Activated CD8-positive, alpha-beta memory T cell treated with anti-CD3 and anti-CD28 coated beads for 48 hours (primary cell): ENCODE measurements around the gene DEFB115.
"Not testable (repeated sequence)": the region's sequence is repeated elsewhere in the genome, so short reads cannot be mapped to it uniquely, and the experiment has no call there.

Experiments used
- DNase-seq, 3 experiments: peaks; one replicate each; pipeline ENCODE4 v3.0.0-alpha.2; 2020; ENCODE audit warnings: low read depth in 2 of 3, low spot score in 2 of 3

DEFB115 gene, protein sequence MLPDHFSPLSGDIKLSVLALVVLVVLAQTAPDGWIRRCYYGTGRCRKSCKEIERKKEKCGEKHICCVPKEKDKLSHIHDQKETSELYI

DNA sequence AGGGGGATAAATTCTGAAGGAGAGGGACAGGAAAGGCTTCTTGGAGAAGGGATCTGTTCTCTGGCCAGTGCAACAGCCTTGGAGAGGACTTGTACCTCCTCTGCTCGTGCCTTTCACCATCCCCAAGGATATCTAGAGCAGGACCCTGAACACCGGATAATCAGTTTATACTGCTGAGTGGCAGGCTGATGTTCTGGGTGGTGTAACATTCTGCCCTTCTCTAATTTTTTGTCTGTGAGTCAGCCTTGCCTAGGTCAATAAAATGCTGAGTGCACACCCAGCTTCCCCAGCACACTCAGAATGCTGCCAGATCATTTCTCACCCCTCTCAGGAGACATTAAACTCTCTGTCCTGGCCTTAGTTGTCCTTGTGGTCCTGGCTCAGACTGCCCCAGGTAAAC lies at the start of gene DEFB115:
TSS of gene DEFB115 (plus strand) at position 301 of the 400 bp plus-strand sequence. CDS start at position 301, 0 bp downstream.
- DNase-seq, result no peak

DNA sequence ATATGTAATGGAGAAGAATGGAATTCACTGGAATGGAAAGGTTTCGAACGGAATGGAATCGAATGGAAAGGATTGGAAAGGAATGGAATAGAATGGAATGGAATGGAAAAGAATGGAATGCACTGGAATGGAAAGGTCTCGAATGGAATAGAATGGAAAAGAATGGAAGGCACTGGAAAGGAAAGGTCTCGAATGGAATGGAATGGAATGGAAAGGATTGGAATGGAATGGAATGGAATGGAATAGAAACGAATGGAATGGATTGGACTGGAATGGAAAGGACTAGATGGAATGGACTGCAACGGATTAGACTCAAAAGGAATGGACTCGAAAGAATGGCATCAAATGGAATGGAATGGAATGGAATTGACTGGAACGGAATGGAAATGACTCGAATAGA lies 20.5 kb upstream of the DEFB115 start:
- DNase-seq, result no peak

DNA sequence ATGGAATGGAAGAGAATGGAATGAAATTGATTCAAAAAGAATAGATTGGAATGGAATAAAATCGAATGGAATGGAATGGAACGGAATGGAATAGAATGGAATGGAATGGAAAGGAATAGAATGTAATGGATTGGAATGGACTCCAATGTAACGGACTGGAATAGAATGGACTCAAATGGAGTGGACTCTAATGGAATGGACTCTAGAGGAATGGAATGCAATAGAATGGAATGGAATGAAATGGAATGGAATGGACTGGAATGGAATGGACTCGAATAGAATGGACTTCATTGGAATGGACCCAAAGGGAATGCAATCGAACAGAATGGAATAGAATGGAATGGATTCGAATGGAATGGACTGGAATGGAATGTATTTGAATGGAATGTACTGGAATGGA lies 19.7 kb upstream of the DEFB115 start:
- DNase-seq, result no peak

DNA sequence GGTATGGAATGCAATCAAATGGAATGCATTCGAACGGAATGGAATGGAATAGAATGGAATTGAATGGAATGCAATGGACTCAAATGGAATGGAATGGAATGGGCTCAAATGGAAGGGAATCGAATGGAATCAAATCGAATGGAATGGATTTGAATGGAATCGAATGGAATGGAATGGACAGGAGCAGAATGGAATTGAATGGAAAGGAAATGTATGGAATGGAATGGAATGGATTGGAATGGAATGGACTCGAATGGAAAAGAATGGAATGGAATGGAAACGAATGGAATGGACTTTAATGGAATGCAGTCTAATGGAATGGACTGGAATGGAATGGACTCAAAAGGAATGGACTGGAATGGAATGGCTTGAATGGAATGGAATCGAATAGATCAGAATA lies 18.3 kb upstream of the DEFB115 start:
- no peak for DNase-seq

DNA sequence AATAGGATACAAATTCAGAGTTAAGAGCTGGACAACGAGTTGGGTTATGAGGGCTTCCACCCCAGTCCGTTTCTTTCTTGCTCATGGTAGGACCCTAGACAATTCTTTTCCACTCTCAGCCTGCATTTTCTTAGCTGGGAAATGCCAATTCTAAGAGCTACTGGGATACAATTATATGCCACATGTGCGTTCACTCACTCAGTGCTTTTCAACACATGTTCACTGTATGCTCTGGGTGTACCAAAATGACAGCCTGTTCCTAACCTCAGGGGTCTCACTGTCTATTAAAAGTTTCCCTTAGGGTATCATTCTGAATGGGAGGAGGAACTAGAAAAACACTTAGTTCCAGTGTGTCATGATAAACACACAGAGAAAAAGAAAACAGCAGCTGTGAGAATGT lies 505 bp upstream of the DEFB115 start:
- no peak for DNase-seq

DNA sequence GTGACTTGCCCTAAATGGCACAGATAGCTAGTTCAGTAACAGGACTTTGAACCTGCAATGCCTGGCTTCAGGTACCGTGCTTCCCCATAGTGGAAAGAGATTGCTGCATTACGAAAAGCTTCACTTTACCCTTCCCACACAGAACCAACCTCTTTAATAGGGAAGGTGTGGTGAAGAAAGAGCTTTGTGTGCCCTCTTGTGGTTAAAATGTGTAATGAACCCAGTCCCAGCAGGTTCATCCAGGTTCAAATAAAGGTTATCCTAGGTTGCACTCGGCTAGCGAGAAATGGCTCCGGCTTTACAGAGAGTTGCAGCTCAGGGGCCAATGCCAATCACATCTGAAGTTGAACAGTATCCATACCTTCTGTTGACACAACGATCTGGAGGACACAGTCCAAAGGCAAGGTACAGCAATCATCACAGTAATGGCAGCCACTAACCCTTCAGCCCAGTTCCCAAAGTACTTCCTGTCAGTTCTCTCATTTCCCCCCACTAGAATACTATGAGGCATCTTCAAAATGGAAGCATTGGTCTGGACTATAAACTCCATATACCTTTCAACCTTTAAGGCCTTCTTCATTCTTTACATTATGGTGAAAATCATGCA lies 3.0 kb downstream of the DEFB115 start:
- no peak for DNase-seq

DNA sequence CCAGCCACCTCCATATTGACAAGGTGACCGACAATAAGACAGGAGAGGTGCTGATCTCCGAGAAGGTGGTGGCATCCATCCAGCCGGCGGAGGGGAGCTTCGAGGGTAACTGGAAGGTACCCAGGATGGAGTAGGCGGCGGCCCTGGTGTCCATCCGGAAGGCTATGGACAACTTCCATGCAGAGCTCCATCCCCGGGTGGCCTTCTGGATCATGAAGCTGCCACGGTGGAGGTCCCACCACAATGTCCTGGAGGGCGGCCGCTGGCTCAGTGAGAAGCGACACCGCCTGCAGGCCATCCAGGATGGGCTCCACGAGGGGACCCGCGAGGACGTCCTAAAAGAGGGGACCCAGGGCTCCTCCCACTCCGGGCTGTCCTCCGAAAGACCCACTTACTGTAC lies 17.0 kb downstream of the DEFB115 start:
- no peak for DNase-seq

DNA sequence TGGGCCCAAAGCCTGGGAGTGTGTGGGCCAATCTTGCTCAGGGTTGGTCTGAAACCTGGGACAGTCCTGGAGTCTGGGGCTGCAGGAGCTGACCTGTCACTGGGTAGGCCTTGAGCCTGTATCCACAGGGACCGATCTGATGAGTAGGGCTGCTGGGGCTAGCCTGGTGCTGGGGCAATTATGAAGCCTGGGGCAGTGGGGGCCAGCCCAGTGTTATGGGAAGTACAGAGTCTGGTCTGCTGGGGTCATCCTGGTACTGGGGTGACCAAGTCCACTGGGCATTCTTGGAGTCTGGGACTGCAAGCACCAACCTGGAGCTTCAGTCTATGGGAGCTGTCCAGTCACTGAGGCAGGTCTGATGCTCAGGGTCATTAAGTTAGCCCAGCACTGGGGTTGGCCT lies 20.7 kb downstream of the DEFB115 start:
- no peak for DNase-seq

DNA sequence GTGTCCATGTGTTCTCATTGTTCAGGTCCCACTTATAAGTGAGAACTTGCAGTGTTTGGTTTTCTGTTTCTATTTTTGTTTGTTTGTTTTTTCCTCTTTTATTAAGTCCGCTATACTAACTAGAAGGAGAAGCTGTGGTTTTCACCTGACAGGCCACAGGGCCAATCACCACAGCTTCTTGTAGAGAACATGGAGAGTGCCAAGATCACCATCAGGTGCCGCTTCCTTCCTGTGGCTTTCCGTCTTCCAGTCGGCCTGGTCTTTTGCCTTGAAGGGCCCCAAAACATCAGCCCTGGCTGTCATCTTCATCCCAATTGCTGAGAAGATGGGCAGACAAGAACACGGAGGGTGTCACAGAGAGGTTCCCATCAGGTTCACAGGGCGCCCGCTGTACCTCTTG lies 27.5 kb downstream of the DEFB115 start:
- DNase-seq, result not testable (repeated sequence)

DNA sequence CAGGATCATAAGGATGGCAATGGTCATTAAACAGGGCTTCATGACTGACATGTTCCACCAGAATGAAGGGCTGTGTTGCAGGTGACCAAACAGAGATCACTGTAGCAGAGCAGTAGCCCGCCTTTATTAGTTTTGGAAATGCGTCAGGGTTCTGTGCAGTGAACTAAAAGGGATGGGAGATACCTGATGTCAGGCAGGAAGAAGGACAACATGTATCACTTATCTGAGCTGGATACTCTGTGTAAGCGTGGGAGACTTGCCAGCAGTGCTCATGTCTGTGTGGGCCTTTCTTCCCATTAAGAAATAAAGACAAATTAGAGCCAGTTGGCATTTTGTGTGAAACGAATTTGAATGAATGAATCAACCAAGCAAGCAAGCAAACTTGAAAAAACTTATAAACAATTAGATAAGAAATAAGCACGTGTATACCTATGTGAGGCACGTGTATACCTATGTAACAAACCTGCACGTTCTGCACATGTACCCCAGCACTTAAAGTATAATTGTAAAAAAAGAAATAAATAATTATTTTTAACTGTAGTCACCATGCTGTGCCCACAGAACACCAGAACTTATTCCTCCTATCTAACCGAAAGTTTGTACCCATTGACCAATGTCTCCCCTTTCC lies 51.2 kb downstream of the DEFB115 start, which contains the start of gene DEFB116:
TSS of gene DEFB116 (minus strand) at position 51 of the 628 bp plus-strand sequence. CDS start at position 51, 0 bp downstream.
- no peak for DNase-seq
